IMR-90 (cell line): Measurements from ENCODE around the gene IP6K1. TPM values are rescaled to one million over a fixed set of nuclear protein-coding genes. Genes with fewer than 3 reads are reported as not detected.

Experiments used
- ATAC-seq: fragments of 200-7000 bp; cut with Tn5 transposase; 2 replicates; pipeline ENCODE4 v1.9.1; 2020; ENCODE audit warnings: low read depth, mild to moderate bottlenecking, moderate library complexity
- BruUV-seq: library from RNA; stranded (reverse); fragments of 400-500 nt; replicated peaks from 2 replicates; lab custom pipeline; 2021; lab: Mats Ljungman, UMichigan
- CTCF ChIA-PET: fragments of 300-600 bp; formaldehyde crosslinking; extraction: SDS; loops from one replicate; lab custom pipeline; 2021; ENCODE audit warnings: antibody characterized with exemption; lab: Yijun Ruan, JAX
- POLR2A ChIA-PET: fragments of 300-600 bp; sonication (Branson Sonifier 250); formaldehyde crosslinking; loops from one replicate; lab custom pipeline; 2022; ENCODE audit warnings: antibody characterized with exemption; ENCODE audit not compliant: unreplicated experiment; lab: Charles Lee
- DNase-seq: peaks from one replicate; pipeline ENCODE4 v3.0.0; 2013
- H2AFZ ChIP-seq: replicated peaks from 2 replicates; pipeline ENCODE3; 2013; ENCODE audit warnings: low read length, mild to moderate bottlenecking; ENCODE audit not compliant: poor library complexity
- H2AK5ac ChIP-seq: 2 replicates; pipeline ENCODE4 v1.6.1; 2013; ENCODE audit warnings: low read depth, low read length, inconsistent platforms
- H2AK9ac ChIP-seq: replicated peaks from 2 replicates; pipeline ENCODE3; 2013; ENCODE audit warnings: mild to moderate bottlenecking, low read depth, low read length, moderate library complexity; ENCODE audit not compliant: poor library complexity
- H2BK120ac ChIP-seq: 2 replicates; pipeline ENCODE4 v1.6.1; 2013; ENCODE audit warnings: low read depth, low read length, inconsistent platforms
- H2BK15ac ChIP-seq: 3 replicates; pipeline ENCODE4 v1.6.1; 2013; ENCODE audit warnings: low read depth, low read length, inconsistent platforms
- H2BK20ac ChIP-seq: 2 replicates; pipeline ENCODE4 v1.6.1; 2013; ENCODE audit warnings: low read depth, mild to moderate bottlenecking, inconsistent platforms, low read length, moderate library complexity
- H2BK5ac ChIP-seq: 2 replicates; pipeline ENCODE4 v1.6.1; 2013; ENCODE audit warnings: mild to moderate bottlenecking, low read depth, low read length, inconsistent platforms; ENCODE audit not compliant: poor library complexity, severe bottlenecking
- H3K14ac ChIP-seq: replicated peaks from 2 replicates; pipeline ENCODE4 v1.6.1; 2013; ENCODE audit warnings: low read depth, low read length, inconsistent platforms
- H3K18ac ChIP-seq: 2 replicates; pipeline ENCODE4 v1.6.1; 2013; ENCODE audit warnings: low read depth, low read length, control low read depth
- H3K23ac ChIP-seq: 2 replicates; pipeline ENCODE4 v1.6.1; 2013; ENCODE audit warnings: low read depth, low read length, inconsistent platforms
- H3K27ac ChIP-seq: 2 replicates; pipeline ENCODE4 v1.5.1; 2013; ENCODE audit warnings: mild to moderate bottlenecking, control low read depth, low read length; ENCODE audit not compliant: insufficient read depth
- H3K27me3 ChIP-seq: 2 replicates; pipeline ENCODE4 v1.6.1; 2013; ENCODE audit warnings: low read length; ENCODE audit not compliant: control insufficient read depth, insufficient read depth
- H3K36me3 ChIP-seq: 2 replicates; pipeline ENCODE4 v1.6.1; 2013; ENCODE audit warnings: low read length, mixed read lengths; ENCODE audit not compliant: control insufficient read depth, insufficient read depth
- H3K4ac ChIP-seq: 2 replicates; pipeline ENCODE4 v1.6.1; 2013; ENCODE audit warnings: low read depth, low read length, inconsistent platforms
- H3K4me1 ChIP-seq: 2 replicates; pipeline ENCODE4 v1.6.1; 2013; ENCODE audit warnings: low read length, mixed read lengths; ENCODE audit not compliant: control insufficient read depth, insufficient read depth
- H3K4me2 ChIP-seq: 2 replicates; pipeline ENCODE4 v1.6.1; 2013; ENCODE audit warnings: low read depth, mild to moderate bottlenecking, control low read depth, low read length, moderate library complexity
- H3K4me3 ChIP-seq: 2 replicates; pipeline ENCODE4 v1.5.1; 2013; ENCODE audit warnings: low read depth, mild to moderate bottlenecking, control low read depth, low read length, moderate library complexity; ENCODE audit not compliant: insufficient read depth
- H3K56ac ChIP-seq: 2 replicates; pipeline ENCODE4 v1.6.1; 2013; ENCODE audit warnings: low read length, inconsistent platforms; ENCODE audit not compliant: insufficient read depth; ENCODE audit errors: extremely low read depth
- H3K79me1 ChIP-seq, 2 experiments: 2 replicates each; pipeline ENCODE4 v1.6.1; 2013; ENCODE audit warnings: low read length in 2 of 2, inconsistent platforms in 1 of 2, low read depth in 1 of 2
- H3K9ac ChIP-seq: 2 replicates; pipeline ENCODE4 v1.6.1; 2013; ENCODE audit warnings: low read depth, low read length, control low read depth
- H3K9me1 ChIP-seq: 2 replicates; pipeline ENCODE4 v1.6.1; 2013; ENCODE audit warnings: low read length, inconsistent platforms; ENCODE audit not compliant: insufficient read depth
- H3K9me3 ChIP-seq: 2 replicates; pipeline ENCODE4 v1.6.1; 2013; ENCODE audit warnings: low read length; ENCODE audit not compliant: control insufficient read depth, insufficient read depth
- H4K20me1 ChIP-seq: 2 replicates; pipeline ENCODE4 v1.6.1; 2013; ENCODE audit warnings: low read length, inconsistent platforms; ENCODE audit not compliant: insufficient read depth
- H4K5ac ChIP-seq: 2 replicates; pipeline ENCODE4 v1.6.1; 2013; ENCODE audit warnings: mild to moderate bottlenecking, low read depth, low read length, control low read depth
- H4K8ac ChIP-seq, 2 experiments: 2 replicates each; pipeline ENCODE4 v1.6.1; 2013; ENCODE audit warnings: low read depth in 2 of 2, low read length in 2 of 2, control low read depth in 1 of 2, inconsistent platforms in 1 of 2
- H4K91ac ChIP-seq: 2 replicates; pipeline ENCODE4 v1.6.1; 2013; ENCODE audit warnings: low read depth, low read length, inconsistent platforms; ENCODE audit not compliant: insufficient read depth
- CTCF ChIP-seq: conservative IDR thresholded peaks from 2 replicates; pipeline ENCODE4 v1.5.1; 2012; ENCODE audit warnings: mild to moderate bottlenecking, low read depth, low read length, improper control_type of control experiment
- NFE2L2 ChIP-seq: fragments of 150-350 bp; IDR thresholded peaks from 2 replicates; pipeline ENCODE4 v1.6.1; 2016; ENCODE audit warnings: low read depth, mild to moderate bottlenecking, low read length
- SMC3 ChIP-seq: fragments of 150-350 bp; IDR thresholded peaks from 2 replicates; pipeline ENCODE4 v1.6.1; 2016; ENCODE audit warnings: low read depth, mild to moderate bottlenecking, antibody characterized with exemption, low read length, moderate library complexity
- WGBS, 2 experiments: methylation state at CpG; one replicate each; pipeline versions ENCODE4 v1.1.5 to v1.1.7; 2013; ENCODE audit warnings: missing lambda C conversion rate in 2 of 2; ENCODE audit not compliant: insufficient read length in 1 of 2; ENCODE audit errors: extremely low coverage in 2 of 2; 5-methylcytosine and 5-hydroxymethylcytosine counted together
- dilution Hi-C: fragments of 300-500 bp; cut with HindIII; formaldehyde crosslinking; loops from one replicate; pipeline ENCODE4 v1.14.3; 2018; ENCODE audit warnings: low sequenced_read_pairs; ENCODE audit not compliant: unreplicated experiment
- in situ Hi-C: fragments of 300-500 bp; cut with MboI; formaldehyde crosslinking; loops from 3 replicates; pipeline ENCODE4 v1.14.3; 2019; ENCODE audit warnings: low sequenced_read_pairs, inconsistent platforms, mixed read lengths
- intact Hi-C: fragments of 100-400 bp; cut with micrococcal nuclease; formaldehyde crosslinking; loops from 2 replicates; pipeline ENCODE4 v1.10.0; 2022
- polyA plus RNA-seq, 3 experiments: library from polyadenylated mRNA; depleted of rRNA; stranded (reverse); fragments of >200 nt; gene quantifications; 2 replicates each; pipeline ENCODE4 v1.2.3, GENCODE V29; 2012; ENCODE audit warnings: low replicate concordance in 1 of 3
- total RNA-seq: library from RNA; depleted of rRNA; stranded (reverse); fragments of >200 nt; gene quantifications from 2 replicates; pipeline ENCODE4 v1.2.3, GENCODE V29; 2012

The IP6K1 gene
- total and polyA plus RNA-seq, 2 of the 4 experiments (the other 2 are of a cell fraction): 28.3 to 28.7 TPM

- Histone ChIP-seq H2BK120ac (no peak overlapping the region), H3K9me3 (no peaks in the 10 kb centered on the region), H4K8ac (no peak overlapping the region), H3K4me1 (no peaks in the 10 kb centered on the region), H3K27ac (no peak overlapping the region), H3K18ac (no peak overlapping the region), H3K23ac (no peak overlapping the region), H3K79me1 (no peaks in the 10 kb centered on the region), H2AK9ac (peak overlapping the region; percentile 42), H3K4me3 (no peak overlapping the region), H3K27me3 (no peaks in the 10 kb centered on the region), H2BK20ac (no peak overlapping the region), H3K9ac (no peak overlapping the region), H3K14ac (no peak overlapping the region), H3K56ac (no peak overlapping the region), H2BK5ac (no peak overlapping the region), H2AFZ (no peak overlapping the region), H3K9me1 (no peaks in the 10 kb centered on the region), H2BK15ac (no peak overlapping the region), H3K4me2 (no peak overlapping the region), H3K4ac (no peak overlapping the region), H2AK5ac (no peak overlapping the region), H3K36me3 (peaks cover 51% of the 10 kb centered on the region), H4K20me1 (peaks cover 7% of the 10 kb centered on the region; the same call in 1 of the 2 replicates), H4K91ac (no peak overlapping the region), H4K5ac (no peak overlapping the region)
- no peak for ATAC-seq
- dilution Hi-C loops: no loop called here
- no peak for DNase-seq
- BruUV-seq: no TSS peak
- intact Hi-C loops: loop anchor here (10.0 kb wide), 1 partner anchor 393 kb away; no protein-coding TSS in a partner anchor
- CTCF ChIA-PET: interaction anchor here (0.9 to 2.2 kb wide), 4 partner anchors 8 to 162 kb away, joined by 3 to 11 read pairs (median 4); partner anchors contain the start of gene INKA1
- 0 out of 2 replicates have a peak, but pooled peaks have one; percentile 13 for TF ChIP-seq SMC3
- TF ChIP-seq CTCF: peak; percentile 53
- TF ChIP-seq NFE2L2: no peak
- POLR2A ChIA-PET: no interaction called here
- in situ Hi-C loops: loop anchor here (5.0 kb wide), 2 partner anchors 141 to 206 kb away; no protein-coding TSS in a partner anchor
- WGBS, 2 experiments: no CpG with 5 or more reads among the region's 21 CpGs
These were observed 84.8 kb downstream of the IP6K1 start for GRCh38 chr3:49701388-49702077.
